Activated T-helper 2 cell treated with anti-CD3 and anti-CD28 coated beads, Interferon-gamma antibody, Interleukin-2, Interleukin-4, amounts not matched to agents 10 μg/mL and 5 μg/mL and 100 μg/mL, durations not matched to agents 14 hours and 24 hours and 36 hours (primary cell): ENCODE results near the gene SIRT5. TPM values are rescaled to one million over a fixed set of nuclear protein-coding genes. Genes with fewer than 3 reads are reported as not detected.

Experiments
- DNase-seq: peaks from one replicate; pipeline ENCODE4 v3.0.0; 2021; ENCODE audit warnings: low spot score
- H3K27ac Mint-ChIP-seq: one replicate; pipeline ENCODE4 v1.8.0; 2021; ENCODE audit warnings: mixed read lengths
- H3K27me3 Mint-ChIP-seq: one replicate; pipeline ENCODE4 v1.8.0; 2021; ENCODE audit warnings: low read depth, mixed read lengths
- H3K36me3 Mint-ChIP-seq: one replicate; pipeline ENCODE4 v1.8.0; 2021; ENCODE audit warnings: low read depth, mixed read lengths
- H3K4me1 Mint-ChIP-seq: one replicate; pipeline ENCODE4 v1.8.0; 2021; ENCODE audit warnings: low read depth, mixed read lengths
- H3K4me3 Mint-ChIP-seq: one replicate; pipeline ENCODE4 v1.8.0; 2021; ENCODE audit warnings: low read depth, mild to moderate bottlenecking, moderate library complexity, mixed read lengths
- H3K9me3 Mint-ChIP-seq: one replicate; pipeline ENCODE4 v1.8.0; 2021; ENCODE audit warnings: mixed read lengths
- intact Hi-C: fragments of 100-400 bp; cut with micrococcal nuclease; formaldehyde crosslinking; loops from one replicate; pipeline ENCODE4 v1.15.1; 2023
- total RNA-seq: library from RNA; stranded (reverse); gene quantifications from 2 replicates; pipeline ENCODE4 v1.2.3, GENCODE V29; 2022

The SIRT5 gene
- total RNA-seq, 1 donor from 2014 or later = 9.3 TPM

DNA sequence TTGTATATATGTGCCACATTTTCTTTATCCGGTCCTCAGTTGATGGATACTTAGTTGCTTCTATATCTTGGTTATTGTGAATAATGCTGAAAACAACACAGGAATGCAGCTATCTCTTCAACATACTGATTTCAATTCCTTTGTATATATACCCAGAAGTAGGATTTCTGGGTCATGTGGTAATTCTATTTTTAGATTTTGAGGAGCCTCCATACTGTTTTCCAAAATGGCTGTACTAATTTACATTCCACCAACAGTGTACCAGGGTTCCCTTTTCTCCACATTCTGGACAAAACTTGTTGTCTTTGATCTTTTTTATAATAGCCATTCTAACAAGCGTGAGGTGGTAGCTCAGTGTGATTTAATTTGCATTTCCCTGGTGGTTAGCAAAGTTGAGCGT is 1.6 kb downstream of the SIRT5 start:
- Mint-ChIP-seq H3K4me3 (peak overlapping the region; percentile 71), H3K9me3 (no peaks in the 10 kb centered on the region), H3K27ac (no peak overlapping the region), H3K36me3 (peaks cover 8% of the 10 kb centered on the region), H3K4me1 (peaks cover 9% of the 10 kb centered on the region), H3K27me3 (no peaks in the 10 kb centered on the region)
- no peak for DNase-seq
- intact Hi-C loops = loop anchor here (10.0 kb wide), 1 partner anchor 489 kb away; no protein-coding TSS in a partner anchor

DNA sequence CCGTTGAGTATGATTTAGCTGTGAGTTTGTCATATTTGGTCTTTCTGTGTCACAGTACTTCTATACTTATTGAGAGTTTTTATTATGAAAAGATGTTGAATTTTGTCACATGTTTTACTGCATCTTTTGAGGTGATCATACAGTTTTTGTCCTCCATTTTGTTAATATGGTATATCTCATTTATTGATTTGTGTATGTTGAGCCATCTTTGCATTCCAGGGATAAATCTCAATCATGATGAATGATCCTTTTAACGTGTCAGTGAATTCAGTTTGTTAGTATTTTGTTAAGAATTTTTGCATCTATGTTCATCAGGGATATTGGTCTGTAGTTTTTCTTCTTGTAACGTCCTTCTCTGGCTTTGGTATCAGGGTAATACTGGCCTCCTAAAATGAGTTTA is 3.5 kb downstream of the SIRT5 start:
- H3K4me1 Mint-ChIP-seq = peaks cover 9% of the 10 kb centered on the region
- DNase-seq = no peak
- no peaks in the 10 kb centered on the region for H3K9me3 Mint-ChIP-seq
- intact Hi-C loops = loop anchor here (10.0 kb wide), 1 partner anchor 487 kb away; no protein-coding TSS in a partner anchor
- H3K27me3 Mint-ChIP-seq = no peaks in the 10 kb centered on the region
- H3K4me3 Mint-ChIP-seq = no peak overlapping the region
- no peak overlapping the region for H3K27ac Mint-ChIP-seq
- peaks cover 14% of the 10 kb centered on the region for H3K36me3 Mint-ChIP-seq

DNA sequence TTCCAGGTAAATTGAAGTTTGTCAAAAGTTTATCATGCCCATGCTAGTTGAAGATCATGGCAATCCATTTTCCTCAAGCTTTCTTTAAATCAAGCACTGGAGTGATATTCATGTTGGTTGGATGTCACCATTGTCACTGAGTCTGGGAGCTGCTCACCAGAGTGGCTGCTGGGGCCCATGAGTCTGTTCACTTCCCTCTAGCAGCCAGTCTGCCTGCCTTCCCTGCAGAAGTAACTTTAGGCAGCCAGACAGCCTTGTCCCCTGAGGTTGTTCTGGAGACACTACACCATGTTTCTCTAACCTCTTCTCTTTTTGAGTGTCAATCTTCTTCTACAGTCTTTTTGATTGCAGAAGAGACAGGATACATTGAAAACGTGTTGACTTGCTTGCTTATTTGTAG is 5.5 kb downstream of the SIRT5 start:
- H3K4me1 Mint-ChIP-seq = peaks cover 7% of the 10 kb centered on the region
- H3K4me3 Mint-ChIP-seq = no peak overlapping the region
- H3K36me3 Mint-ChIP-seq = peaks cover 21% of the 10 kb centered on the region
- intact Hi-C loops = loop anchor here (10.0 kb wide), 1 partner anchor 485 kb away; no protein-coding TSS in a partner anchor
- H3K27ac Mint-ChIP-seq = no peak overlapping the region
- no peaks in the 10 kb centered on the region for H3K27me3 Mint-ChIP-seq
- no peak for DNase-seq
- H3K9me3 Mint-ChIP-seq = no peaks in the 10 kb centered on the region

DNA sequence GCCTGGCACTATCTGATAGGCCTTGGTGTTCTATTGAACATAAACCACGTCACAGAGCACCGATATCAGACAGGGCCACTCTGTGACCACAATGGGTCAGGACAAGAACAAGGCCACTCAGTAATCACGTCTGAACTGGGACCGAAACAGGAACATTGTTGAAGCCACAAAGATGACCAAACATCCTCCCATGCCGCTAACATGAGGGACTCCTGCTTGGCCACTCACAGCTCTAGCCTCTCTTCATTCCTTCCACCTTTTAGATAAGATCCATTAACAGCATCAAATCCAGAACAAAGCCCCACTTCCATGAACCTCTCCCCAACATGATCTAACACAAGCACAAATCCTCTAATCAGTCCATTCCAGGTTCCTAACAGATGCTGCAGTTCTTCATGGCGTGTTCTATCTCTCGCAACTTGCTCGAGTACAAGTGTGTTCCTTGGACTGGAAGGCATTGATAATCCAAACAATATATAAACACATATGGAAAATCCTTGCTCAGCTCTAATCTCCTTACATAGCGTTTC is 7.4 kb downstream of the SIRT5 start:
- DNase-seq = no peak
- Mint-ChIP-seq H3K36me3 (peaks cover 33% of the 10 kb centered on the region), H3K4me1 (no peaks in the 10 kb centered on the region), H3K27me3 (no peaks in the 10 kb centered on the region), H3K9me3 (no peaks in the 10 kb centered on the region), H3K27ac (no peak overlapping the region), H3K4me3 (no peak overlapping the region)
- intact Hi-C loops = no loop called here

DNA sequence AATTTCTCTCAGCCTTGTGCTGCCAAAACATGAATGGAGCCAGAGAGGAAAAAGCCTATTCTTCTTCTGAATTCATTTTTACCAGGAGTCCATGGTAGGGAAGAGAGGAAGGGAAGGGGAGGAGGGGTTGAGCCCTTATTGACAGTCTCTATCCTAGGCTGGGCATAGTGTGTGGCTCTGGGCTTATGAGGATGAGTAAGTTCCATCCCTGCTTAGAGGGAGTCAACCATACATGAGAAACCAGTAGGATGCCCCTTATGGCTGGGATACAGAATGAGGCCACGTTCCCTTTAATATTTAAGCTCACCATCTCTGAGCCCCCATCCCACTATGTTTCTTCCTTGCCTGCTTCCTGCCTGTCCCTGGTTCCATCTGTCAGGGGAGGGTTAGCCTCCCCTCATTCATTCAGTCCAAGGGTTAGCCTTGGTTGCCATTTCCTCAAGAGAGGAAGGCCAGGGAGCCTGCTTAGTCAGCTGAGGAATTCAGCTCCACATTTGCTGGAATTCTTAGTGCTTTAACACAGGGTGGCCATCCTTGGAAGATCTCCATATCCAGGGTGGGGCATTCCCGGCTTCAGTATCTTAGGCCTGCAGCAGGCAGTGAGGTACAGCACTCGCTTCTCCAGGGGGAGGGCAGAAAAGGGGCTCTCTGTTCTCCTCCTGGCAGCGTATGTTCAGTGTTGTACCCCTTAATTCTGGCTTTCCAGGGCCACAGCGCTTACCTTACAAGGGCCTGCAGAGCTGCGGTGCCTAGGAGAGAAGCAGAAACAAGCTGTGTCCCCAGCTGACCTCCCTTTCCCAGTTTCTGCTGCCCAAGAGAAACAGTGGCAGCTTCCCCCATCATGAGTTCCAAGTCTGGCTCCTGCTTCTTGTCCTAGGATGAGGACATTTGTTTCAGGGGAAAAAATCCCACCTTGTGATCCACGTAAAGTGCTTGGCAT is 12.5 kb downstream of the SIRT5 start:
- intact Hi-C loops = no loop called here
- no peaks in the 10 kb centered on the region for H3K4me1 Mint-ChIP-seq
- no peak overlapping the region for H3K27ac Mint-ChIP-seq
- H3K36me3 Mint-ChIP-seq = peaks cover 25% of the 10 kb centered on the region
- H3K4me3 Mint-ChIP-seq = no peak overlapping the region
- DNase-seq = no peak
- no peaks in the 10 kb centered on the region for H3K27me3 Mint-ChIP-seq
- H3K9me3 Mint-ChIP-seq = no peaks in the 10 kb centered on the region

DNA sequence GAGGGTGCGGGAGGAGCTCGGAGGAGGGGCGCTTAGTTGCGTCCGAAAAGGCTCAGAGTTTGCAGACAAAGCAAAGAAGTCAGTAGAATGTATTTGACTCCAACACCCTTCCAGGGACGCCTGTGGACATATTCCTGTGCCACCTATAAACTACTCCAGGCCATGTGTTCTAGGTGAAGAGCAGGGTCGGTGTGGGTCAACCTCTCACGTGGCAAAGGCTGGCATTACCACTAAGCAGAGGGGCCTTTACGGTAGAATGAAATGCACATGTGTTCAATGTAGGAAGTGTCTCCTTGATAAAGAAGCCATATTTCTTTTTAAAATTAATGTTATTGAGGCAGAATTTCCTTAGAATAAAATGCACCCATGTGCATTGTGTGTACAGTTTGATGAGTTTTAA is 15.4 kb downstream of the SIRT5 start:
- Mint-ChIP-seq H3K36me3 (peaks cover 19% of the 10 kb centered on the region), H3K27ac (no peak overlapping the region), H3K4me3 (no peak overlapping the region), H3K9me3 (no peaks in the 10 kb centered on the region), H3K27me3 (no peaks in the 10 kb centered on the region), H3K4me1 (peaks cover 10% of the 10 kb centered on the region)
- intact Hi-C loops = no loop called here
- DNase-seq = no peak

DNA sequence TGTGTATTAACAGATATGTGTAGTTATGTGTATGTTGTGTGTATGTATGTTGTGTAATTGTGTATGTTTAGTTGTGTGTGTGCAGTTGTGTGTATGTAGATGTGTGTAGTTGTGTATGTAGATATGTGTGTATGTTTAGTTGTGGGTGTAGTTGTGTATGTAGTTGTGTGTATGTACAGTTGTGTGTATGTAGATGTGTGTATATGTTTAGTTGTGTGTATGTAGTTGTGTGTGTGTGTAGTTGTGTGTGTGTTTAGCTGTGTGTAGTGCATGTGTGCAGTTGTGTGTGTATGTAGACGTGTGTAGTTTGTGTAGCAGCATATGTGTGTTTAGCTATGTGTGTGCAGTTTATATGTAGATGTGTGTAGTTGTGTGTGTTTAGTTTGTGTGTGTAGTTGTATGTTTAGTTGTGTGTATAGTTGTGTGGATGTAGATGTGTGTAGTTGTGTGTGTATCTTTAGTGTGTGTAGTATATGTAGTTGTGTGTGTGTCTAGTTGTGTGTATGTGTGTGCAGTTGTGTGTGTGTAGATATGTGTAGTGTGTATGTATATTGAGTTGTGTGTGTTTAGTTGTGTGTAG is 16.3 kb downstream of the SIRT5 start:
- Mint-ChIP-seq H3K27me3 (no peaks in the 10 kb centered on the region), H3K4me1 (peaks cover 10% of the 10 kb centered on the region), H3K36me3 (peaks cover 12% of the 10 kb centered on the region), H3K4me3 (no peak overlapping the region), H3K27ac (no peak overlapping the region), H3K9me3 (no peaks in the 10 kb centered on the region)
- intact Hi-C loops = no loop called here
- no peak for DNase-seq

DNA sequence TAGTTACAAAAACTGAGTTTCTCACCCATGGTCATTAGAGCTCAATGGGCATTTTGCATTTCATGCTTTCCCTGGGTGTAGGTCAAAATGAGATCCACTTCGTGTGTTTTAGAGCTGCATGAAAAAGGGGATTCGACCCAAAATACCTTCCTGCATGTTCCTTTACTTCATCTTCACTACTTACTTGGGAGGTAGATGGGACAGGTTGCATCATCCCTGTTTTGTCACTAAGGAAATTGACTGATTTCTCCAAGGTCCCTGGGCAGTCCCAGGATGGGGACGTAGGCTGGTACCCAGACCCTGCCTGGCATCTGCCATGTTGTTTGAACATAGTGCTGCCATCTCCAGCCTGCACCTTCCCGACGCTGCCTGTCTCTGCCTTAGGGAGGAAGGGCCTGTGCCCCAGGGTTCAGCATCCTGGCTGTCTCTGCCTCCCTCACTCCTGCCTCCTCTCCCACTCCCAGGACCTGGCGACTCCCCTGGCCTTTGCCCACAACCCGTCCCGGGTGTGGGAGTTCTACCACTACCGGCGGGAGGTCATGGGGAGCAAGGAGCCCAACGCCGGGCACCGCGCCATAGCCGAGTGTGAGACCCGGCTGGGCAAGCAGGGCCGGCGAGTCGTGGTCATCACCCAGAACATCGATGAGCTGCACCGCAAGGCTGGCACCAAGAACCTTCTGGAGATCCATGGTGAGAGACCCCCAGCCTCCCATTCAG is 17.0 kb downstream of the SIRT5 start:
- H3K36me3 Mint-ChIP-seq = peaks cover 13% of the 10 kb centered on the region
- intact Hi-C loops = no loop called here

DNA sequence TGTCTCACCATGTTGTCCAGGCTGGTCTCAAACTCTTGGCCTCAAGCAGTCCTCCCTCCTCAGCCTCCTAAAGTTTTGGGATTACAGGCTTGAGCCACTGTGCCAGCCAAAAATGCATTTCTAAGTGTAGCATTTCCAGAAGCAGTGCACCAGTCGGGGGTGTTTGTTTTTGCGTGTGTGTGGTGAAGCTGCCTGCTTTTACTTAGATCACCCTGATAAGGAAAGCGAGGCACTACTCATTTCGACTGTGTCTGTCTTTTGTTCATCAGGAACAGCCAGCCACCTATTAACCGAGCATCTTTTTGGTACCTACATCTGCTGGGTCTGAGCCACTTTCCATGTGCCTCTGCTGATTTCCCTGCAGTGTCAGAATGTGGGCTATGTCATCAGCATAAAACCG is 18.7 kb downstream of the SIRT5 start:
- Mint-ChIP-seq H3K36me3 (peaks cover 24% of the 10 kb centered on the region), H3K27ac (no peak overlapping the region), H3K9me3 (no peaks in the 10 kb centered on the region), H3K27me3 (no peaks in the 10 kb centered on the region), H3K4me1 (peaks cover 10% of the 10 kb centered on the region), H3K4me3 (no peak overlapping the region)
- no peak for DNase-seq
- intact Hi-C loops = no loop called here

More for the DNA sequence above, 17.0 kb downstream of the SIRT5 start:
- DNase-seq = no peak
- no peak overlapping the region for H3K27ac Mint-ChIP-seq
- H3K4me1 Mint-ChIP-seq = peaks cover 10% of the 10 kb centered on the region
- no peak overlapping the region for H3K4me3 Mint-ChIP-seq
- H3K27me3 Mint-ChIP-seq = no peaks in the 10 kb centered on the region
- H3K9me3 Mint-ChIP-seq = no peaks in the 10 kb centered on the region

DNA sequence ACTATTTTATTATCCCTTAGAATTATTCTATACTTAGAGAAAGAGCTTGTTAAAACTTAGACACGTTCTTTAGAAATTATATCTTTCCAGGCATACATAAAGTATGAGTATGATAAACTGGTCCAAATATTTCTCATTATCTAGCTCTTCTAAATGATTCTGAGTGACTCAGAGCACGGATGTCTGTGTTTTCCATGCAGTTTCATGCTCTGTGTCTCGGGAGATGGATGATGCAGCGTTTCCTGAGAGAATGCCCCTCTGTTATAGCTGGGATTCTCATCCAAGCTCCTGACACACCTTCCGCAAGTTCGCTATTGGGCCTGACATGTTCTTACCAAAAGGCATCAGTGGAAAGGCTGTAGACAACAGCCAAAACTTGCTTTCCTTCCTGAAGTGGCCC is 19.3 kb downstream of the SIRT5 start:
- intact Hi-C loops = no loop called here
- Mint-ChIP-seq H3K27ac (no peak overlapping the region), H3K36me3 (peaks cover 27% of the 10 kb centered on the region), H3K27me3 (no peaks in the 10 kb centered on the region), H3K4me3 (no peak overlapping the region), H3K4me1 (peaks cover 10% of the 10 kb centered on the region), H3K9me3 (no peaks in the 10 kb centered on the region)
- DNase-seq = no peak

DNA sequence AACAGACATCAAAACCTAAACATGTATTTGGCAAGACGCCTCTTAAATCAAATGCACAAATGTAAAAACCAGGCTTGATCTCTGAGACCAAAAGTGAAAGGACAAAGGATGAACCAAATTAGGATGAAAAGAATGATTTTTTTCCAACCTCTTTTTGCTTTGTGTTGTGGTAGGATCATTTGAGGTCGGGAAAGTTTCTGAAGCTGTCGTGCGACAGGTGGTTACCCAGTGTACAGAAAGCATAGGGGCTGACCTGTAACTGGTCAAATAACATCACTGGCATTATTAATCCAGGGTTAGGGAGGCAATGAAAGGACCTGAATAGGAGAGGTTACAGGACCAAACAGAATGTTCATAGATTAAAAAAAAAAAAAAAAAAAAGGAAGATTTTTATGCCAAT is 22.7 kb downstream of the SIRT5 start:
- no peak for DNase-seq
- Mint-ChIP-seq H3K36me3 (peaks cover 37% of the 10 kb centered on the region), H3K27ac (no peak overlapping the region), H3K4me1 (peaks cover 10% of the 10 kb centered on the region), H3K9me3 (no peaks in the 10 kb centered on the region), H3K27me3 (no peaks in the 10 kb centered on the region), H3K4me3 (no peak overlapping the region)
- intact Hi-C loops = no loop called here

DNA sequence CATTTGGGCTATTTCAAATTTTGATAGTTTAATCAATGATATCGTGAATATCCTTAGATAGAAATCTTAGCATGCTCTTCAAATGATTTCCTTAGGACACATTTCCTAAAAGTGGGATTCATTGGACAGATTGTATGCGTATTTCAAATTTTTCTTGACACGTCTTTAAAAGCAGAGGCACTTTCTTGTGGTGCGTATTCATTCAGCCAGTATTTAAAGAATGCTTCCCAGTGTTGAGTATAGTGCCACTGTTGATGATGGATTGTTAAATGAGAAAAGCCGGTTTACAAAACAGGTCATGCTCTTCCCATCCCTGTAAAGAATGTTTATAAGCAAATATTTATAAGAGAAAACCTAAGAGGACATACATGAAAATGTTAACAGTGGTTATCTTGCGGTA is 25.6 kb downstream of the SIRT5 start:
- H3K27me3 Mint-ChIP-seq = no peaks in the 10 kb centered on the region
- H3K36me3 Mint-ChIP-seq = peaks cover 48% of the 10 kb centered on the region
- intact Hi-C loops = no loop called here
- DNase-seq = no peak
- H3K4me1 Mint-ChIP-seq = peaks cover 10% of the 10 kb centered on the region
- H3K9me3 Mint-ChIP-seq = no peaks in the 10 kb centered on the region
- H3K27ac Mint-ChIP-seq = no peak overlapping the region
- H3K4me3 Mint-ChIP-seq = no peak overlapping the region
